ENCODE data around the gene SZT2.
"Not testable (repeated sequence)": the region's sequence is repeated elsewhere in the genome, so short reads cannot be mapped to it uniquely, and the experiment has no call there.

The SZT2 gene

DNA sequence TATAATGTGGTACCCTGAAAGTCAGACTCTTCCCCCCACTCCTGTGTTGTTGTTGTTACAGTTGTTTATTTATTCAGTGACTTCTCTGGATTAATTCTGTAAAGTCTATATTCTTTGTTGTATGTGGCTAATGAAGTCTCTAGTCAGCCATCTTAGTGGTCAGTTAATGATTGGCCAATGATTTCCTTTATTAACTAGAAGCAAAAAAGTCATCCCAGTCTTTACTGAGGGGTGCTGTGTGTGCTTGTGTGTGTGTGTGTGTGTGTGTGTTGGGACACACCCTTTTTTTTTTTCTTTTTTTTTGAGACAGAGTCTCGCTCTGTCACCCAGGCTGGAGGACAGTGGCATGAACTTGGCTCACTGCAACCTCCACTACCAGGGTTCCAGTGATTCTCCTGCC, 101.4 kb downstream of the SZT2 start:
- DNase-seq (ENCODE audit: low read depth in 2 of 2): no peak

DNA sequence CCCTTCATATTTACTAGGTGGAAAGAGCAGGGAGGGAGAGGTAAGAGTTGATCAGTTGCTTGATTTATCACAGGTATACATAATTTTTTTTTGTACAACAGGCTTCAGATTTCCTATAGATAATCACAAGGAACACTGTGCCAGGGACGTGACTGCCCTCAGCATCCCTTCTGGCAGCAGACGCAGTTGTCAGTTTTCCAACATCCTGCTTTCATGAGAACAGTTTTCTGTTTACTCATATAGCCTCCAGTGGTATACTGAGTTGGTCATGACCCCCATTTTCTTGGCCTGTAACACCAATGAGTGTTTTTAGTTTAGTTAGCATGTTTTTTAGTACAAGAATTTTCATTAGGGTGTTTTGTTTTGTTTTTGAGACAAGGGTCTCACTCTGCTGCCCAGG, 103.1 kb downstream of the SZT2 start:
- DNase-seq (ENCODE audit: low read depth in 2 of 2): no peak

DNA sequence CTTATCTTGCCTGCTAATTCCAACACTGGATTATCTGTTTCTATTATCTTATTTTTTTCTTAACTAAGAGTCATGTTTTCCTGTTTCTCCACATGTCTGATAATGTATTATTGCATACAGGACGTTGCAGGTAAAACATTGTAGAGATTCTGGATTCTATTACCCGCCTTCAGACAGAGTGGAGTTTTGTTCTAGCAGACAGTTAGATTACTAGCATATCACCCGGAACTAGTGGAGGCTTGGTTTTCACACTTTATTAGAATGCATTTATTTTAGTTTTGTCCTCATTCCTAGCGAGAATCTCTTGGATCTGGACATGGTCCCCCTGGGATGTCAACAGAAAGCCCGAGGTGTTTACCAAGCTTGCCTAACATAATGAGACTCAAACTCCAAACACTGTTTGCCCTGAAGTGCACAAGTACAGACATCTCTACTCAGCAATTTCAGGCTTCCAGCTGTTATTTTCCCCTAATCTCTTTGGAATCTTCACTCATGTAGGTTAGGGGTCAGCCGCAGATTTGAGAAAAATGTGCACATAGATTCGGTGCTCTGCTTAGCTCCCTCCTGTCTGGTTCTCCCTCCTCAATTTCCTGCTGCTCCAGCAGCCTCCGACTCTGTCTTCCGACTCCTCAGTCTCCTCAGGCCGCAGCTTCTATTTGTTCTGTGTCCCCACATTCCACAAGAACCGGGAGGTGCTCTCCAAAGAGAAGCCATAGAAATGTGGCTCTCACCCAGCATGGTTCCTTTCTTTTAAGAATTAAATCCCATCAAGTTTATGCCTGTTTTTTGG, 104.2 kb downstream of the SZT2 start:
- no peak for DNase-seq (ENCODE audit: low read depth in 2 of 2)

DNA sequence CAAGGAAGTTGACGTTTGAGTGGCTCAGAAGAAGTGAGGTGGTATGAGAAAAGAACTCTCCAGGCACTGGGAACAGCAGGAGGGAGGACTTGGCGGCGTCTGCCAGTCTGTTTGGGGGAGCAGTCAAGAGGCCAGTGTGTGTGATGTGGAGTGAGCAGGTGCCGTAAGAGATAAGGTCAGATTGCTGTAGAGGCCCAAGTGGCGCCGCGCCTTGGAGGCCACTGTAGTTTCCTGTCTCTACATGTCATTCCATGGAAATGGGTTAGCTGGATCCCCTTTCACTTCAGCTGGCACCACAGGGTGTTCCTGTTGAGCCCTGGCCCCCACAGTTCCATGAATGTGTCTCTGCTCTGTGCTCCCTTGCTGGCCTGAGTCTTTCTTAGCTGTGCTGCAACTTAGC, 105.5 kb downstream of the SZT2 start:
- no peak for DNase-seq (ENCODE audit: low read depth in 2 of 2)

DNA sequence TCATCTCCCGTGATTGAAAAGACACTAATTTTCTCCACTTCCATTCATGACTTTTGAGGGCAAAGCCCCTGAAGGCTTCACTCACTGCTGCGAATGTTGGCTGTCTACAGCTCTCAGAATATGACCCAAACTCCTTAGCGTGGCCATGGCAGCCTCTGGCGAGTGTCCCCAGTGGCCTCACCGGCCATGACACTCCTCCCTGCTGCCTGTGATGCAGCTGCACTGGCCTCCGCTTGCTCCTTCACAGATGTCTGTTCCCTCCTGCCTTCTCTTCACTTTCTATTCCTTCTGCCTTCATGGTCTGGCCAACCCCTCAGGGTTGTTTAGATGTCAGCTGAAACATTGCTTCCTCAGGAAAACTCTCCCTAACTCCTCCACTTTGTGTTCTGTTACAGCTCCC, 110.2 kb downstream of the SZT2 start:
- no peak for DNase-seq (ENCODE audit: low read depth in 2 of 2)

DNA sequence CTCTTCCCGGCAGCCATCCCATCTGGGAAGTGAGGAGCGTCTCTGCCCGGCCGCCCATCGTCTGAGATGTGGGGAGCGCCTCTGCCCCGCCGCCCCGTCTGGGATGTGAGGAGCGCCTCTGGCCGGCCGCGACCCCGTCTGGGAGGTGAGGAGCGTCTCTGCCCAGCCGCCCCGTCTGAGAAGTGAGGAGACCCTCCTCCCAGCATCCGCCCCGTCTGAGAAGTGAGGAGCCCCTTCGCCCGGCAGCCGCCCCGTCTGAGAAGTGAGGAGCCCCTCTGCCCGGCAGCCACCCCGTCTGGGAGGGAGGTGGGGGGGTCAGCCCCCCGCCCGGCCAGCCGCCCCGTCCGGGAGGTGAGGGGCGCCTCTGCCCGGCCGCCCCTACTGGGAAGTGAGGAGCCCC, 112.1 kb downstream of the SZT2 start:
- not testable (repeated sequence) for DNase-seq (ENCODE audit: low read depth in 2 of 2)

DNA sequence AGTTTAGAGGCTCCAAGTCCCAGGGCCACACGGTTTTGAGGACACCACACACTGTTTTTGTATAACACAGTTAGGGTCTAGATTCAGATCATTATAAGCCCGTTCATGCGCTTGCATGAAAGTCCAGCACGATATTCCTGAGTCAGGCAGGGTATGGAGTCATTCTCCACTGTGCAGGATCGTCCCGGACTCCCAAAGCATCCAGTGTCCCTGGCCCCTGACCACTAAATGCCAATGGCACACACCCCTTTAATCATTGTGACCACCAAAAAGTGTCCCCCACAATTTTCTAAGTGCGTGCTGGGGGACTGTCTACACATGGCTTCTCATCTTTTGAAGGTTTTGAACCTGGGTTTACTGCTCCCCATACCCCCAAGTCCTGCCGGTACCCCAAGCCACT, 113.8 kb downstream of the SZT2 start:
- no peak for DNase-seq (ENCODE audit: low read depth in 2 of 2)

Measured in stimulated activated CD4-positive, alpha-beta T cell treated with anti-CD3 and anti-CD28 coated beads, Interleukin-12 subunit alpha, Interleukin-12 subunit beta, amount 100 ng/mL, for 24 hours (primary cell).